Keratinocyte (primary cell): ENCODE measurements around the gene HNRNPL. TPM values are rescaled to one million over a fixed set of nuclear protein-coding genes. Genes with fewer than 3 reads are reported as not detected.

Experiments
- DNase-seq: peaks from one replicate; pipeline ENCODE4 v3.0.0-alpha.2; 2011; ENCODE audit warnings: low read depth, missing footprints, low spot score
- FAIRE-seq: peaks from 2 replicates; lab custom pipeline; 2011; peaks lifted over from hg19 to GRCh38; lab: Jason Lieb, UNC
- H2AFZ ChIP-seq: 2 replicates; pipeline ENCODE4 v1.6.0; 2012; ENCODE audit warnings: low read length, control low read depth, inconsistent platforms; ENCODE audit not compliant: control insufficient read depth
- H3K27ac ChIP-seq: 2 replicates; pipeline ENCODE4 v1.5.1; 2011; ENCODE audit warnings: low read length; ENCODE audit not compliant: control insufficient read depth, insufficient read depth
- H3K27me3 ChIP-seq: 3 replicates; pipeline ENCODE4 v1.6.0; 2011; ENCODE audit warnings: low read length; ENCODE audit not compliant: control insufficient read depth, insufficient read depth; ENCODE audit errors: extremely low read depth
- H3K36me3 ChIP-seq, 2 experiments: 2 replicates in 1 of 2; 3 replicates in 1 of 2; pipeline ENCODE4 v1.5.1; 2011; ENCODE audit warnings: low read length in 2 of 2, mild to moderate bottlenecking in 1 of 2; ENCODE audit not compliant: control insufficient read depth in 2 of 2, insufficient read depth in 2 of 2; ENCODE audit errors: extremely low read depth in 1 of 2
- H3K4me1 ChIP-seq: 3 replicates; pipeline ENCODE4 v1.5.1; 2011; ENCODE audit warnings: low read length; ENCODE audit not compliant: control insufficient read depth, insufficient read depth; ENCODE audit errors: extremely low read depth
- H3K4me2 ChIP-seq: 3 replicates; pipeline ENCODE4 v1.6.0; 2011; ENCODE audit warnings: low read depth, low read length; ENCODE audit not compliant: control insufficient read depth, insufficient read depth; ENCODE audit errors: extremely low read depth
- H3K4me3 ChIP-seq, 3 experiments: fragments of 200-600 bp in 1 of 3; sonication (generic) in 1 of 3; 2 replicates in 2 of 3; 3 replicates in 1 of 3; pipeline ENCODE4 v1.5.1; 2011 to 2016; ENCODE audit warnings: low read length in 3 of 3, mild to moderate bottlenecking in 3 of 3, control low read depth in 2 of 3, inconsistent platforms in 1 of 3, low read depth in 1 of 3, mixed read lengths in 1 of 3, mixed run types in 1 of 3, moderate library complexity in 1 of 3; ENCODE audit not compliant: control insufficient read depth in 2 of 3, insufficient read depth in 2 of 3; ENCODE audit errors: extremely low read depth in 1 of 3
- H3K79me2 ChIP-seq: 2 replicates; pipeline ENCODE4 v1.6.0; 2012; ENCODE audit warnings: low read length; ENCODE audit not compliant: control insufficient read depth, insufficient read depth
- H3K9ac ChIP-seq: 3 replicates; pipeline ENCODE4 v1.6.0; 2011; ENCODE audit warnings: low read length; ENCODE audit not compliant: control insufficient read depth, insufficient read depth; ENCODE audit errors: extremely low read depth
- H3K9me1 ChIP-seq: 3 replicates; pipeline ENCODE4 v1.6.0; 2011; ENCODE audit warnings: low read length; ENCODE audit not compliant: control insufficient read depth, insufficient read depth; ENCODE audit errors: extremely low read depth
- H3K9me3 ChIP-seq: 2 replicates; pipeline ENCODE4 v1.5.1; 2012; ENCODE audit warnings: low read depth, low read length; ENCODE audit not compliant: control insufficient read depth
- H4K20me1 ChIP-seq: 3 replicates; pipeline ENCODE4 v1.6.0; 2011; ENCODE audit warnings: low read length; ENCODE audit not compliant: control insufficient read depth, insufficient read depth; ENCODE audit errors: extremely low read depth
- CTCF ChIP-seq, 3 experiments: IDR thresholded peaks in 1 of 3; conservative IDR thresholded peaks in 1 of 3; optimal IDR thresholded peaks in 1 of 3; 2 replicates in 2 of 3; 3 replicates in 1 of 3; pipeline versions ENCODE3 to v1.5.1; 2011; ENCODE audit warnings: low read length in 3 of 3, mild to moderate bottlenecking in 3 of 3, moderate library complexity in 2 of 3, control low read depth in 1 of 3, inconsistent platforms in 1 of 3; ENCODE audit not compliant: insufficient read depth in 2 of 3; ENCODE audit errors: extremely low read depth in 1 of 3
- EZH2 ChIP-seq: IDR thresholded peaks from one replicate; pipeline ENCODE4 v1.6.1; 2012; ENCODE audit warnings: inconsistent platforms, mild to moderate bottlenecking, low read length, moderate library complexity
- dilution Hi-C: fragments of 300-500 bp; cut with MboI; formaldehyde crosslinking; loops from one replicate; pipeline ENCODE4 v1.7.0; 2020; ENCODE audit warnings: low sequenced_read_pairs; ENCODE audit not compliant: extremely low pct_ligation_motif_present
- polyA plus RNA-seq, 5 experiments: library from polyadenylated mRNA; depleted of rRNA in 3 of 5; stranded (reverse) in 3 of 5; stranded (forward) in 1 of 5; unstranded in 1 of 5; fragments of >200 nt; gene quantifications; 1 replicate in 1 of 5; 2 replicates in 3 of 5; 3 replicates in 1 of 5; pipeline versions ENCODE4 v1.2.1 to v1.2.3, GENCODE V29; 2011 to 2012; ENCODE audit warnings: missing spikeins in 2 of 5, low read depth in 1 of 5, low replicate concordance in 1 of 5

The HNRNPL gene
- polyA plus RNA-seq, 1 donor (not counting 4 experiments of a cell fraction or from before 2014, with no cell fraction given): 308 TPM

- H2AFZ ChIP-seq: no peak overlapping the region
- no peaks in the 10 kb centered on the region for H3K9me3 ChIP-seq
- TF ChIP-seq EZH2: no peak
- no peak for TF ChIP-seq CTCF (optimal IDR thresholded peaks at IDR 0.05 in 1 of 3, IDR thresholded peaks at IDR 0.05 in 1 of 3, conservative IDR thresholded peaks at IDR 0.05 in 1 of 3; ENCODE audit: extremely low read depth in 1 of 3, insufficient read depth in 2 of 3, low read length in 3 of 3)
- no peak for FAIRE-seq
- H3K4me1 ChIP-seq: no peaks in the 10 kb centered on the region
- dilution Hi-C loops: no loop called here
- H3K79me2 ChIP-seq: no peaks in the 10 kb centered on the region
- H3K9ac ChIP-seq: no peak overlapping the region
- no peaks in the 10 kb centered on the region for H3K27me3 ChIP-seq
- no peaks in the 10 kb centered on the region for H3K9me1 ChIP-seq
- no peaks in the 10 kb centered on the region for H4K20me1 ChIP-seq
- no peak overlapping the region for H3K27ac ChIP-seq
- DNase-seq: no peak
- H3K4me3 ChIP-seq: no peak overlapping the region
- no peak overlapping the region for H3K4me2 ChIP-seq
- H3K36me3 ChIP-seq: peaks cover 4 to 6% of the 10 kb centered on the region in 2 experiments
Measured at GRCh38 chr19:38812009-38812840, 37.6 kb downstream of the HNRNPL start.

GRCh38 chr19:38809592-38810252 is 40.1 kb downstream of the HNRNPL start:
- Histone ChIP-seq H3K9ac (no peak overlapping the region), H3K27ac (no peak overlapping the region), H3K27me3 (no peaks in the 10 kb centered on the region), H4K20me1 (no peaks in the 10 kb centered on the region), H2AFZ (no peak overlapping the region), H3K4me1 (peaks cover 4% of the 10 kb centered on the region), H3K9me1 (no peaks in the 10 kb centered on the region), H3K4me3 (no peak overlapping the region), H3K79me2 (no peaks in the 10 kb centered on the region), H3K36me3 (no peaks in the 10 kb centered on the region), H3K9me3 (no peaks in the 10 kb centered on the region), H3K4me2 (no peak overlapping the region)
- dilution Hi-C loops: no loop called here
- FAIRE-seq: no peak
- TF ChIP-seq CTCF (optimal IDR thresholded peaks at IDR 0.05 in 1 of 3, IDR thresholded peaks at IDR 0.05 in 1 of 3, conservative IDR thresholded peaks at IDR 0.05 in 1 of 3; ENCODE audit: extremely low read depth in 1 of 3, insufficient read depth in 2 of 3, low read length in 3 of 3) (no peak), EZH2 (no peak)
- no peak for DNase-seq
